TTC549 (cell line): ENCODE data around the gene NUMBL.
"Not testable (repeated sequence)": the region's sequence is repeated elsewhere in the genome, so short reads cannot be mapped to it uniquely, and the experiment has no call there.

Experiments used
- FAIRE-seq: peaks from 2 replicates; lab custom pipeline; 2012; peaks lifted over from hg19 to GRCh38; lab: Jason Lieb, UNC

The NUMBL gene

DNA sequence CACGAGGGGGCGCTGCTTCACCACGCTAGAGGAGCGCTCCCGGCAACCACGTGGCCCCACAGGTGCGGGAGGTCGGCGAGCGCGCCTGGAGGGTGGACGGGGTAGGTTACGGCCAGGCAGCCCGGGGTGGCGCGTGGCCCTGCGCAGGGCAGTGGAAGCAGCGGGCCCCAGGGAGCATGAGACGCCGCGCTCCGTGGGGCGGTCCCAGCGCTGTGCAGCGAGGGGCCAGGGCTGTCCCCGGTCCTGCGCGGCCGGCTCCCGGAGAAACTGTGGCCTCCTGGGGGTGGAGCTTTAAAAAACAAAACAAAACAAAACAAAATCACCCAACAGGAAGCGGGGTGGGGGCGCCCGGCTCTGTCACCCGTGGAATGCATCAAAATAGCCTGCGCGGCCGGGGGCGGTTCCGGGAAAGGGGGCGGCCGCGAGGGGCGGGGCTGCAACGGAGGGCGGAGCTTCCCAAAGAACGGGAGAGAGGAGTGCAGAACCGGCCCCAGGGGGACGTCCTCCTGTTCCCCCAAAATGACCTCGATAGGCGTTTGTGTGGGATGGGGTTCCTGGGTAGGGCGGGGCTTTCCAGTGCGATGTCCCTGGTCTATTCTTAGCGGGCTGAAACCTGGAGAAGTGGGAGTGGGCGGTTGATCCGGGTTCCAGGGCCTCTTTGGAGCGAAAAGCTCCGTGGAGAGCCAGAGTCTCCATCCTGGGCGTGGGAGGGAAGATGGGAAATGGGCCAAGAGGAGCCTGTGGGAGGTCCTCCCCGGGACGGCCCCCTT, 27.3 kb downstream of the NUMBL start:
- FAIRE-seq: no peak

DNA sequence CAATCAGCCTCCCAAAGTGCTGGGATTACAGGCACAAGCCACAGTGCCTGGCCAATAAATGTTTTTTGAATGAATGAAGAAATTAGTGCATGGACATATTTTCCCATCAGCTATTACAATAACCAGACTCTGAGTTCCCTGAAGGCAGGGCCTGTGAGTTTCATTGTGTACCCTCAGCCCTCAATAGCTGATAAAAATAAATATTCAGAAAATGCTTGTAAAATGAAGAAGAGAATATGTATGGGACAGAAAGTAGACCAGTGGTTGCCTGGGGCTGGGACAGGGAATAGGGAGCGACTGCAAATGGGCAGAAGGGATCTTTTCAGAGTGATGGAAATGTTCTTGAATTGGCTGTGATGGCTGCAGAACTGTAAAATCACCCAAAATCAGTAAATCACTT, 28.8 kb downstream of the NUMBL start:
- no peak for FAIRE-seq

DNA sequence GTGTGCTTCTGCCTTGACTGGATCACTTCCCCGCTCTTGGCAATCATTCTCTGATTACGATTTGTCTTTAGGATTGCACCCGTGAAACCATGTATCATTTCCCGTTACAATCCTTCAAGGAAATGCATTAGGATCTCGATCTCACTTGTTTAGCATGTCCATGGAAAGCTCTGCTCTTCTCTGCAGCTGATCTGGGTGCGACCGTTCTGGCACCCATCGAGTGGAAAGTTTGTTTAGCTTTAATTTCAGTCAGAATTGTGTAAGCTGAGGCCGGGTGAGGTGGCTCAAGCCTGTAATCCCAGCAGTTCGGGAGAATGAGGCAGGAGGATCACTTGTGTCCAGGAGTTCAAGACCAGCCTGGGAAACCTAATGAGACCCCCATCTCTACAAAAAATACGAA, 30.9 kb downstream of the NUMBL start:
- no peak for FAIRE-seq

DNA sequence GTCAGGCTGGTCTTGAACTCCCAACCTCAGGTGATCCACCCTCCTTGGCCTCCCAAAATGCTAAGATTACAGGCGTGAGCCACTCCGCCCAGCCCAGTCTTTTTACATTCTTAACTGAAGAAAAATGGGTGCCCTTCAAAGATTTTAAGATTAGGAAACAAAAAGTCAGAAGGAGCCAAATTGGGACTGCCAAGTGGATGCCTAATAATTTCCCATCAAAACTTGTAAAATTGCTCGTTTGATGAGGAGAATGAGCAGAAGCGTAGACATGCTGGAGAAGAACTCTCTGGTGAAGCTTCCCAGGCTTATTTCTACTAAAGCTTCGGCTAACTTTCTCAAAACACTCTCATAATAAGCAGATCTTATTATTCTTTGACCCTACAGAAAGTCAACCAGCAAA, 31.3 kb downstream of the NUMBL start:
- FAIRE-seq: no peak

- FAIRE-seq: no peak
Measured at GRCh38 chr19:40658031-40658430, 32.4 kb downstream of the NUMBL start.

- not testable (repeated sequence) for FAIRE-seq
Measured at GRCh38 chr19:40655684-40656083, 34.8 kb downstream of the NUMBL start.

- not testable (repeated sequence) for FAIRE-seq
Measured at GRCh38 chr19:40652303-40652702, 38.1 kb downstream of the NUMBL start.

- no peak for FAIRE-seq
Measured at GRCh38 chr19:40650749-40651305, 39.6 kb downstream of the NUMBL start.

DNA sequence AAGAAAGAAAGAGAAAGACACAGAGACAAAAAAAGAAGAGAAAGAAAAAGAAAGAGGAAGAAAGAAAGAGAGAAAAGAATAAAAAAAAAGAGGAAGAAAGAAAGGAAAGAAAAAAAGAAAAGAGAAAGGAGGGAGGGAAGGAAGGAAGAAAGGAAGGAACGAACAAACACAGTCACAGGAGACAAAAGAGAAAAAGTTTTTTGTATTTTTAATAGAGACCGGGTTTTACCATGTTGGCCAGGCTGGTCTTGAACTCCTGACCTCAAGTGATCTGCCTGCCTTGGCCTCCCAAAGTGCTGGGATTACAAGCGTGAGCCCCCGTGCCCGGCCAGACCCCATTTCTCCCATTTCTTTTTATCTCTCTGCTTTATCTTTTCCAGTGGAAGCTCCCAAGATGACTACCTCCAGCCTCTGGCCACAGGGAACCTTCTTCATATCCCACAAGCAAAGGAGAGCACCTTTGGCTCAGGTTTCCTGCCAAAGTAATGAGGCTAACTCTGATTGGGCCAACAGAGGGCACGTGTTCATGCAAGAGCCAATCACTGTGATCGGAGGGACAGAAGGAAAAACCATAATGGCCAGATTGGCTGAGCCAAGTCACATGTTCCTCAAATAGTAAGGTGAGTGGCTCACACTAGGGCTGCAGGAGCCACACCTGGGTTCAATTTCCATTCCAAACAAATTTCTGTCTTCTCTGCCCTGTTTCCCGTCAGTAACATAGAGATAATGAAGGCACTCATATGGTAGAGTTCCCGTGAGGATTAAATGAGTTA, 40.4 kb downstream of the NUMBL start:
- FAIRE-seq: not testable (repeated sequence)

DNA sequence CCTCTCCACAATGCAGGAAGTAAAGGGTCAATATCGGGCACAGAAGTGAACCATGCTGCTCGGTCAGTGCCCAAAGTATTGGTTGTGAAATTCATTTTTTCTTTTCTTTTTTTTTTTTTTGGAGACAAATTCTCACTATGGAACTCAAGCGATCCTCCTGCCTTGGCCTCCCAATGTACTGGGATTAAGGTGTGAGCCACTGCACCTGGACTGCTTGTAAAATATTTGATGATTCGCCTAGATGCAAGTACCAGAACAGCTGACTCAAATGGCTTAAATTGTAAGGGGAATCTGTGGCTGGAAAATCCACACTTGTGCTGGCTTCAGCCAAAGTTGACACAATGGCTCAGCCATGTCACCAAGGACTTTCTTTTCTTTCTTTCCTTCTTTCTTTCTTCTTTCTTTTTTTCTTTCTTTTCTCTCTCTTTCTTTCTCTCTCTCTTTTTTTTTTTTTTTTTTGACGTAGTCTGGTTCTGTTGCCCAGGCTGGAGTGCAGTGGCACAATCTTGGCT, 43.7 kb downstream of the NUMBL start:
- no peak for FAIRE-seq

DNA sequence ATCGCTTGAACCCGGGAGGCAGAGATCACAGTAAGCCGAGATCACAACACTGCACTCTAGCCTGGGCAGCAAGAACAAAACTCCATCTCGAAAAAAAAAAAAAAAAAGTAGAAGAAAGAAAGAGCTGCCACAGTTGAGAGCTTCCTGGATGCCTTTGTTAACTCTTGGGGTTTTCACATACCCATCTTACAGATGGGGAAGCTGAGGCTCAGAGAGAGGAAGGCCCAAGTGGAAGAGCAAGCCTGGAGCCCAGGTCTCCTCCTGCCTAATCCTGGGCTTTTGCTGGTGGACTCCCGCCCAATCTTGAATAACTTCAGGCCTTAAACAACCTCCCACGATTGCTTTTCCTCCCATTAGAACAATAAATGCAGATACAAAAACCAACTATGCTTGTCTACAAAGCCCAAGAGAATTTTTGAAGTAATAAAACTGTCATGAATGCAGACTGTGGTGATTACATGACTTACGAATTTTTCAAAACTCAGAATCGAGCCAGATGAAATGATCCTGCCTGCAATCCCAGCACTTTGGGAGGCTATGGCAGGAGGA, 47.6 kb downstream of the NUMBL start:
- FAIRE-seq: no peak

DNA sequence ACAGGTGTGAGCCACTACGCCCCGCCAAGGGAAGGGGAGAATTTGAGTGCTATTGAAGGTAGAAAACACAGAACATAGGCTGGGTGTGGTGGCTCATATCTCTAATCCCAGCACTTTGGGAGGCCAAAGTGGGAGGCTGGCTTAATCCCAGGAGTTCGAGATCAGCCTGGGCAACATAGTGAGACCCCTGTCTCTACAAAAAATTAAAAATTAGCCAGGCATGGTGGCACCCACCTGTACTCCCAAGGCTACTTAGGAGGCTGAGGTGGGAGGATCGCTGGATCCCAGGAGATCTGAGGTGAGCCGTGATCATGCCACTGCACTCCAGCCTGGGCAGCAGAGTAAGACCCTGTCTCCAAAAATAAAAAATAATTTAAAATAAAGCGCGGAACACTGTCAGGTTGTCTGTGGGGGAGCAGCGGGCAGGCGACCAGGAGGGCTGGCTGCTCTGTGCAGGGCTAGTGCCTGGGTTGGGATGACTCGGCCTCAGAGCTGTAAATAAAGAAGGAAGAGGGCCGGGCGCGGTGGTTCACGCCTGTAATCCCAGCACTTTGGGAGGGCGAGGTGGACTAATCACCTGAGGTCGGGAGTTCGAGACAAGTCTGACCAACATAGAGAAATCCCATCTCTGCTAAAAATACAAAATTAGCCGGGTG, 48.3 kb downstream of the NUMBL start:
- FAIRE-seq: no peak

GRCh38 chr19:40641281-40641680, 49.2 kb downstream of the NUMBL start:
- no peak for FAIRE-seq

- FAIRE-seq: no peak
Measured at GRCh38 chr19:40640744-40641143, 49.7 kb downstream of the NUMBL start.

DNA sequence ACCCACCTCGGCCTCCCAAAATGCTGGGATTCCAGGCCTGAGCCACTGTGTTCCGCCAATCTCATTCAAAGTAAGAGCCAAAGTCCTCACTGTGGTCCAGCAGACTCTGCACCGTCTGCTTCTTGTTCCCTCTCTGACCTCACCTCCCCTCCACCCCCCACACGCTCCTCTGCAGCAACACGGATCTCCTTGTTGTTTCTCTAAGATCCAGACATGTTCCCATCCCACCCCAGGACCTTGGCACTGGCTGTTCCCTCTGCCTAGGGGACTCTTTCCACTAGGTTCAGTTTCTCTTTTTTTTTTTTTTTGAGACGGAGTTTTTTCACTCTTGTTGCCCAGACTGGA, 50.8 kb downstream of the NUMBL start:
- no peak for FAIRE-seq

- no peak for FAIRE-seq
Measured at GRCh38 chr19:40638327-40638726, 52.1 kb downstream of the NUMBL start.

DNA sequence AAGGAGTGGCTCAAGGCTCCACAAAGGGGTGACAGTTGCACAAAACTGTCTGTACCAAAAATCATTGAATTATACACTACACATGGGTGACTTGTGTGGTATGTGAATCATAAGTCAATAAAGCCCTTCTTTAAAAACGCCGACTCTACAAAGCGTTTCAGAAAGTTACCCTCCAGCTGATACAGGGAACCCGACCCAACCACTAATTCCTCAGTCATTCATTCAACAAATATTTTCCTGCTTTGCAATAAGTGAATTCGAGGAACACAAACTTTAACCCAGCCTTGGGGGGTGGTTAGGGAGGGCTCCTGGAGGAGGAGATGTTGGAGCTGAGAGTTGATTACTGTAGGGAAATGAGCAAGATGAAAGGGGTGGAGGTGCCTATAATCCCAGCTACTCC, 57.2 kb downstream of the NUMBL start:
- FAIRE-seq: no peak

- FAIRE-seq: no peak
Measured at GRCh38 chr19:40632311-40633036, 58.0 kb downstream of the NUMBL start.

- FAIRE-seq: no peak
Measured at GRCh38 chr19:40630571-40631160, 59.8 kb downstream of the NUMBL start.

DNA sequence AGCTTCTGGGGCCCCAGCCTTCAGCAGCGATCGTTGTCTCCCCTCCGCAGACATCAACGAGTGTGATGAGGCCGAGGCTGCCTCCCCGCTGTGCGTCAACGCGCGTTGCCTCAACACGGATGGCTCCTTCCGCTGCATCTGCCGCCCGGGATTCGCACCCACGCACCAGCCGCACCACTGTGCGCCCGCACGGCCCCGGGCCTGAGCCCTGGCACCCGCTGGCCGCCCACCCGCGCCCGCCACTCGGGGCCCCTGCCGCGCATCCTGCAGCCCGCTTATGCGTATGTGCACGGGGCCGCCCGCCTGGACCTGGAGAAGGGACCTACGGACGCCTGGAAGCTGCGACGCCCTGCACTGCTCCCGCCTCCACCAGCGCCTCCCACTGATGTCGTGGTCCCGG, 61.1 kb downstream of the NUMBL start:
- no peak for FAIRE-seq

DNA sequence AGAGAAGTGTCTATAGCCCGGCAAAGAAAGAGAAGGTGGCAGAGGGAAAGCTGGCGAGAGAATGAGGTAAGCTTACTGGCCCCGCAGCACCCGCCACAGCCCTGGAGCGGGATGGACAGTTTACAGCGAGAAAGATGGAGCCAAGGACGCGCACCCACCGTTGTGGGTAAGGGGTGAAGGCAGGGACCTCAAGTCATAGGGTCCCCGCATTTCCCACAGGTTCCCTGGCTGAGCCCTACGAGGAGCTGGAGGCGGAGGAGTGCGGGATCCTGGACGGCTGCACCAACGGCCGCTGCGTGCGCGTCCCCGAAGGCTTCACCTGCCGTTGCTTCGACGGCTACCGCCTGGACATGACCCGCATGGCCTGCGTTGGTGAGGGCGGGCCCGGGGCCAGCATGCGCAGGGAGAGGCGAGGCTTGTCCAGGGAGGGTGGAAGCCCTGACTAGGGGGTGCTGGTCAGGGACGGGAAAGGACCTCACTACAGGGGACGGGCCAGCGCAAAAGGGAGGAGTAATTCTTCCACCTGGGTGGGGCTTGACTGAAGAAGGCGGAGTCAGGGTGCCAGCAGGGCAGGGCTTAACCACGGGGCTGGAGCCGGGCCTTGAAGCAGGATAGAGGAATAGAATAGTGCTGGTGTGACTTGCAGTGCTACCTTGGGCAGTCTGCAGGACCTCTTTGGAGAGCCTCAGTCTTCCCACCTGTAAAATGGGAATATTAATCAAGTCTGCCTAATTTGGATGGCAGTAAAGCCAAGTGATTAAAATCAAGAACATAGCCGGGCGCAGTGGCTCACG, 62.8 kb downstream of the NUMBL start:
- no peak for FAIRE-seq
